Transverse colon (tissue), 4 donors: ENCODE results near the gene C8A.

Experiments used
- EP300 ChIP-seq: sonication (generic); formaldehyde crosslinking; IDR thresholded peaks from one replicate; pipeline ENCODE4 v1.6.1; 2017; ENCODE audit warnings: antibody characterized with exemption, low read depth
- POLR2AphosphoS5 ChIP-seq, 3 donors: sonication (generic); formaldehyde crosslinking; IDR thresholded peaks; one replicate each; pipeline ENCODE4 v1.6.1; 2016; ENCODE audit warnings: antibody characterized with exemption in 3 of 3
- TF ChIP-seq, protein P1 (sequence below), 5 experiments: fragments of 200-600 bp in 3 of 5; fragments of 450-650 bp in 2 of 5; sonication (generic) in 3 of 5; IDR thresholded peaks; 1 replicate in 2 of 5; 2 replicates in 3 of 5; pipeline ENCODE4 v1.5.1; 2016 to 2017; ENCODE audit warnings: antibody characterized with exemption in 5 of 5, inconsistent platforms in 3 of 5, mild to moderate bottlenecking in 2 of 5, moderate library complexity in 1 of 5

DNA sequence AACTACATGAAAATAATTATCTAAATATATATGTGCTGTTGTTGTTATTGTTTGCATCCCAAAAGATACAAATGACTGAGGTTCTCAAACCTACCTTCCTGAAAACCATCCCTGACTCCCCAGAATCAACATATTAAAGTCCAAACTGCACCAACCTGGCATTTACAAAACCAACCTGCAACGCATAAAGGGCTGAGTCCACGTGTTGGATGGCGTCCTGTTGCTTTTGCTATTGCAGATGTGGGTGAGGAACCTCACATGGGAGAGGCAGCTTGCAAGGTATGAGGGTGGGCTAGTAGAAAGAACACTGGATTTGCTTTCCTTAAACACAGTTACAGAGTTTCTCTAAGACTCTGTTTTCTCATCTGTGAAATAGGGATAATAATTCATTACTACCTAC, 112.8 kb downstream of the C8A start:
- TF ChIP-seq EP300: no peak
- TF ChIP-seq, protein P1, sequence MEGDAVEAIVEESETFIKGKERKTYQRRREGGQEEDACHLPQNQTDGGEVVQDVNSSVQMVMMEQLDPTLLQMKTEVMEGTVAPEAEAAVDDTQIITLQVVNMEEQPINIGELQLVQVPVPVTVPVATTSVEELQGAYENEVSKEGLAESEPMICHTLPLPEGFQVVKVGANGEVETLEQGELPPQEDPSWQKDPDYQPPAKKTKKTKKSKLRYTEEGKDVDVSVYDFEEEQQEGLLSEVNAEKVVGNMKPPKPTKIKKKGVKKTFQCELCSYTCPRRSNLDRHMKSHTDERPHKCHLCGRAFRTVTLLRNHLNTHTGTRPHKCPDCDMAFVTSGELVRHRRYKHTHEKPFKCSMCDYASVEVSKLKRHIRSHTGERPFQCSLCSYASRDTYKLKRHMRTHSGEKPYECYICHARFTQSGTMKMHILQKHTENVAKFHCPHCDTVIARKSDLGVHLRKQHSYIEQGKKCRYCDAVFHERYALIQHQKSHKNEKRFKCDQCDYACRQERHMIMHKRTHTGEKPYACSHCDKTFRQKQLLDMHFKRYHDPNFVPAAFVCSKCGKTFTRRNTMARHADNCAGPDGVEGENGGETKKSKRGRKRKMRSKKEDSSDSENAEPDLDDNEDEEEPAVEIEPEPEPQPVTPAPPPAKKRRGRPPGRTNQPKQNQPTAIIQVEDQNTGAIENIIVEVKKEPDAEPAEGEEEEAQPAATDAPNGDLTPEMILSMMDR (IDR thresholded peaks at IDR 0.05): no peak
- TF ChIP-seq POLR2AphosphoS5 (IDR thresholded peaks at IDR 0.05): no peak
